ENCODE data around the gene GAS7. TPM values are rescaled to one million over a fixed set of nuclear protein-coding genes. Genes with fewer than 3 reads are reported as not detected.

The GAS7 gene
- total RNA-seq, 6 experiments from 2014 or later = 1.6 to 7.1 (median 2.7) TPM

GRCh38 chr17:9917131-9917530, 281.3 kb downstream of the GAS7 start:
- Histone ChIP-seq H3K27ac (no peak overlapping the region), H3K9me3 (no peaks in the 10 kb centered on the region), H3K36me3 (no peaks in the 10 kb centered on the region), H3K27me3 (no peaks in the 10 kb centered on the region), H3K4me1 (no peaks in the 10 kb centered on the region), H3K4me3 (no peak overlapping the region)
- TF ChIP-seq POLR2A (IDR thresholded peaks at IDR 0.05) (no peak), CTCF (IDR thresholded peaks at IDR 0.05) (no peak)
- no peak for ATAC-seq
- no peak for DNase-seq
- WGBS (ENCODE audit: insufficient coverage, low coverage, low lambda C conversion rate, missing lambda C conversion rate) = 87% methylated on average over 3 of the region's 13 CpGs
- intact Hi-C loops (cut with DNase I) = no loop called here

- DNase-seq (no peak), ATAC-seq (no peak)
- 55% methylated on average over 4 of the region's 8 CpGs for WGBS (ENCODE audit: insufficient coverage, low coverage, low lambda C conversion rate, missing lambda C conversion rate)
- no peaks in the 10 kb centered on the region for H3K9me3 ChIP-seq
- intact Hi-C loops (cut with DNase I) = no loop called here
- H3K4me1 ChIP-seq = no peaks in the 10 kb centered on the region
- H3K4me3 ChIP-seq = no peak overlapping the region
- no peak overlapping the region for H3K27ac ChIP-seq
- no peaks in the 10 kb centered on the region for H3K36me3 ChIP-seq
- TF ChIP-seq CTCF (IDR thresholded peaks at IDR 0.05) = no peak
- no peak for TF ChIP-seq POLR2A (IDR thresholded peaks at IDR 0.05)
- no peaks in the 10 kb centered on the region for H3K27me3 ChIP-seq
Measured at GRCh38 chr17:9916108-9916507, 282.3 kb downstream of the GAS7 start.

- no peaks in the 10 kb centered on the region for H3K4me1 ChIP-seq
- ATAC-seq = no peak
- H3K4me3 ChIP-seq = no peak overlapping the region
- WGBS (ENCODE audit: insufficient coverage, low coverage, low lambda C conversion rate, missing lambda C conversion rate) = 56% methylated on average over 4 of the region's 5 CpGs
- H3K36me3 ChIP-seq = no peaks in the 10 kb centered on the region
- intact Hi-C loops (cut with DNase I) = no loop called here
- no peak for DNase-seq
- no peaks in the 10 kb centered on the region for H3K9me3 ChIP-seq
- H3K27me3 ChIP-seq = no peaks in the 10 kb centered on the region
- no peak for TF ChIP-seq CTCF (IDR thresholded peaks at IDR 0.05)
- TF ChIP-seq POLR2A (IDR thresholded peaks at IDR 0.05) = no peak
- H3K27ac ChIP-seq = no peak overlapping the region
Measured at GRCh38 chr17:9913476-9913875, 284.9 kb downstream of the GAS7 start.

- WGBS (ENCODE audit: insufficient coverage, low coverage, low lambda C conversion rate, missing lambda C conversion rate) = 65% methylated on average over 15 of the region's 18 CpGs
- TF ChIP-seq CTCF (IDR thresholded peaks at IDR 0.05) = no peak
- no peak for TF ChIP-seq POLR2A (IDR thresholded peaks at IDR 0.05)
Measured at GRCh38 chr17:9912121-9913099, 286.0 kb downstream of the GAS7 start.

More at GRCh38 chr17:9912121-9913099, 286.0 kb downstream of the GAS7 start:
- Histone ChIP-seq H3K27ac (no peak overlapping the region), H3K9me3 (no peaks in the 10 kb centered on the region), H3K4me1 (no peaks in the 10 kb centered on the region), H3K27me3 (no peaks in the 10 kb centered on the region), H3K4me3 (no peak overlapping the region), H3K36me3 (no peaks in the 10 kb centered on the region)
- DNase-seq = no peak
- no peak for ATAC-seq
- intact Hi-C loops (cut with DNase I) = no loop called here
